Measurements from ENCODE around the gene DIDO1. TPM values are rescaled to one million over a fixed set of nuclear protein-coding genes. Genes with fewer than 3 reads are reported as not detected.

The DIDO1 gene
- total RNA-seq, 4 donors from 2014 or later = 38.2 to 68.8 (median 46.6) TPM

- TF ChIP-seq CTCF (IDR thresholded peaks at IDR 0.05; ENCODE audit: low read depth) = no peak
Measured at GRCh38 chr20:62938105-62938888, 12.0 kb upstream of the DIDO1 start, which contains the start of gene GID8. TSS of gene GID8 (plus strand) at chr20:62938147. CDS start at chr20:62941503, 3,356 bp downstream.

GRCh38 chr20:62937268-62938104 lies 11.2 kb upstream of the DIDO1 start:
- no peak for TF ChIP-seq CTCF (IDR thresholded peaks at IDR 0.05; ENCODE audit: low read depth)

GRCh38 chr20:62935968-62936585 lies 9.8 kb upstream of the DIDO1 start:
- TF ChIP-seq CTCF (IDR thresholded peaks at IDR 0.05; ENCODE audit: low read depth) = no peak

- no peak for TF ChIP-seq CTCF (IDR thresholded peaks at IDR 0.05; ENCODE audit: low read depth)
Measured at GRCh38 chr20:62935204-62935967, 9.1 kb upstream of the DIDO1 start.

GRCh38 chr20:62933966-62934365 lies 7.7 kb upstream of the DIDO1 start:
- TF ChIP-seq CTCF (IDR thresholded peaks at IDR 0.05; ENCODE audit: low read depth) = no peak

GRCh38 chr20:62931464-62931863 lies 5.2 kb upstream of the DIDO1 start:
- no peak for TF ChIP-seq CTCF (IDR thresholded peaks at IDR 0.05; ENCODE audit: low read depth)

All from subcutaneous adipose tissue (tissue), 4 donors.